ENCODE results near the gene IKZF3.
A peak's percentile ranks its signal among the peaks of the same experiment; 100 is the strongest.
"Not testable (repeated sequence)": the region's sequence is repeated elsewhere in the genome, so short reads cannot be mapped to it uniquely, and the experiment has no call there.

IKZF3 gene

DNA sequence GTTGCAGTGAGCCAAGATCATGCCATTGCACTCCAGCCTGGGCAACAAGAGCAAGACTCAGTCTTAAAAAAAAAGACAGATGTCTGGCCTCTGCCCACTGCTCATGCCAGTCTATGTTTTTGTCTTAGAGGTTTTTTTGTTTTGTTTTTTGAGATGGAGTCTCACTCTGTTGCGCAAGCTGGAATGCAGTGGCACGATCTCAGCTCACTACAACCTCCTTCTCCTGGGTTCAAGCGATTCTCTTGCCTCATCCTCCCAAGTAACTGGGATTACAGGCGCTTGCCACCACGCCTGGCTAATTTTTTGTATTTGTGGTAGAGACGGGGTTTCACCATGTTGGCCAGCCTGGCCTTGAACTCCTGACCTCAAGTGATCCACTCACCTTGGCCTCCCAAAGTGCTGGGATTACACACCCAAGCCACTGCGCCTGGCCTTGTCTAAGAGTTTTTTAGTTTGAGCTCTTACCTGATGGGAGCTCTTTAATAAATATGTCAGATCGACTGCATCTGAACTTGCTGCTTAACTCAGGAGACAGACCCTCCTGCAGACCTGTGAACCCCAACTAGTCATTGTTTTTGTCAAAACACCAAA lies 115.6 kb downstream of the IKZF3 start:
- H3K4me3 ChIP-seq, H3K27ac ChIP-seq: not testable (repeated sequence)

DNA sequence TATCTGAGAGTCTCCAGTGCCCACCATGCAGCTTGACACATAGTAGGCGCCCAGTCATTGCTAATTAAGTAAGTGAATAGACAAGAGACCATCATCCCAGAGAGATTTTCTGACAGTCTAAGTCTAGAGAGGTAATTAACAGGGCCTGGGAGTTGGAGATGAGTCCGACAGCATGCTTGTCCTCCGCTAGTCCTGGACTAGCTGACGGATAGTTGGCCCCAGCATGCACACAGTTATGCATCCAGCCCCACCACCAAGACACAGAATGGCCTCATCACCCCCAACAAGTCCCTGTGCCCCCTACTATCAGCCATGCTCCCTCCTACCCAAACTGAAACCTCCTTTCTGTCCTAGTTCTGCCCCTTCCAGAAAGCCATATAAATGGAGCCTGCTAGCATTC lies 116.4 kb downstream of the IKZF3 start:
- H3K4me3 ChIP-seq = no peak overlapping the region
- no peak overlapping the region for H3K27ac ChIP-seq

GRCh38 chr17:39746145-39746461 lies 118.0 kb downstream of the IKZF3 start:
- H3K4me3 ChIP-seq = no peak overlapping the region
- H3K27ac ChIP-seq = no peak overlapping the region

GRCh38 chr17:39745335-39746144 lies 118.6 kb downstream of the IKZF3 start:
- Histone ChIP-seq H3K4me3 (no peak overlapping the region), H3K27ac (no peak overlapping the region)

DNA sequence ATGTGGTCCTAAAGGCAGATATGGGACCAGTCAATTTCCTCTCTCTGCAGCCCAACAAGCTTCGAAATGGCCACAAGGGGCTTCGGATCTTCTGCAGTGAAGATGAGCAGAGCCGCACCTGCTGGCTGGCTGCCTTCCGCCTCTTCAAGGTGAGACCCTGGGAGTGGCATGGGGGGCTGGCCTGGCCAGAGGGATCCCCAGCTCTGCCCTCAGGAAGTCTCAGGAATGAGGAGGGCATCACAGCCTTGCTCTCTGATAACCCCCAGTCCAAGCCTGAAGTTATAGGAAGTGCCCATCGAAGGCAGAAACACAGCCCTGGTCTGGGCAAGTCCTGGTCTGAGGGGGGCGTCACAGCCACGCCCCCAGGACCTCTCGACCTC lies 119.3 kb downstream of the IKZF3 start:
- H3K4me3 ChIP-seq = no peak overlapping the region
- no peak overlapping the region for H3K27ac ChIP-seq

DNA sequence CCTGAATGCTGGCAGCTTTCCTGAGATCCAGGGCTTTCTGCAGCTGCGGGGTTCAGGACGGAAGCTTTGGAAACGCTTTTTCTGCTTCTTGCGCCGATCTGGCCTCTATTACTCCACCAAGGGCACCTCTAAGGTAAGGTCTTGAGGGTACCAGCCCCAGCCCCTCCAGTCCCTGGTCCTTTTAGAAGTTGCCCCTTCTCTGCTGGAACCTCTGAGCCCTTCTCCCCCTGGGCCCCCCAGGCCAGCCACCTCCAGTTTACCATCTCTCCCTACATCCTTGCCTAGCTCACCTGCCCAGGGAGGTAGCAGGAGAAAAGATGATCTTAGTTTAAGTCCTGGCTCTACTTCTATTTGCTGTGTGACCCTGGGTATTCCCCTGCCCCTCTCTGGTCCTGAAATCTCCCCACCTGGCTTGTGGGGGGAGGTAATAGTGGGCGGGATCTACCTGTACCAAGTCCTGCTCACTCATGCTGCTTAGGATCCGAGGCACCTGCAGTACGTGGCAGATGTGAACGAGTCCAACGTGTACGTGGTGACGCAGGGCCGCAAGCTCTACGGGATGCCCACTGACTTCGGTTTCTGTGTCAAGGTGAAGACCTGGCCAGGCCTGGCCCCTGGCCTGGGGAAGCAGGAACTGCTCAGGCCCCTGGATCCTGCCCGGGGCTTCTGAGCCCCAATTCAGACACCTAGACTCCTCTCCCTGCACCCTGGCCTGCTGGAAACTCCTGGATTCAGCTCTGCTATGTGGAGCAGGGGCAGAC lies 119.9 kb downstream of the IKZF3 start:
- Histone ChIP-seq H3K27ac (no peak overlapping the region), H3K4me3 (no peak overlapping the region)

- H3K4me3 ChIP-seq = no peak overlapping the region
- H3K27ac ChIP-seq = no peak overlapping the region
Observed at GRCh38 chr17:39742856-39743436, 121.2 kb downstream of the IKZF3 start.

- Histone ChIP-seq H3K4me3 (no peak overlapping the region), H3K27ac (no peak overlapping the region)
Observed at GRCh38 chr17:39742126-39742855, 121.8 kb downstream of the IKZF3 start.

GRCh38 chr17:39740357-39741111 lies 123.6 kb downstream of the IKZF3 start:
- Histone ChIP-seq H3K27ac (peak overlapping the region; percentile 64 to 94 (median 85)), H3K4me3 (peak overlapping the region; percentile 28 to 59 (median 35))

DNA sequence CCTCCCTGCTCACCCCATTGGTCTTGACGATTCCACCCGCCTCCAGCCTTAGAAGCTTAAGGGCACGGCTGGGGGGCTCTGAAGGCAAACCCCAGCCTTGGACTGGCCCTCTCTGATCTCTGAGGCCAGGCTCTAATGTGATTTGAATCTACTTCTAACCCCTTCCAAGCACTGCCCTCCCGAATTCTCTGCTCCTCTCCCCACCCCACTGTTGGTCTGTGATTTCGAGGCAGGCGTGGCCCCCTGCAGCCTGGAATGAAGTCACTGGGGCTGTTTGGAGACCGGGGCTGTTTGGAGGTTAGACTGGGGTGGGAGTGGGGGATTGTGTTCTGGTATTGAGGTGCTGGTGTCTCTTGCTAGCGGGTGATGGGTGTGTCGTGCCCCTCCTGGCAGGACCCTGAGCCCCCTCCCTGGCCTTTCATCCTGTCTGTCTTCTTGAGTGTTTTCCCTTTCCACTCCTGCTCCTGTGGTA lies 124.2 kb downstream of the IKZF3 start:
- Histone ChIP-seq H3K27ac (peak overlapping the region; percentile 67 to 94 (median 85)), H3K4me3 (peak overlapping the region; percentile 28 to 59 (median 35))

DNA sequence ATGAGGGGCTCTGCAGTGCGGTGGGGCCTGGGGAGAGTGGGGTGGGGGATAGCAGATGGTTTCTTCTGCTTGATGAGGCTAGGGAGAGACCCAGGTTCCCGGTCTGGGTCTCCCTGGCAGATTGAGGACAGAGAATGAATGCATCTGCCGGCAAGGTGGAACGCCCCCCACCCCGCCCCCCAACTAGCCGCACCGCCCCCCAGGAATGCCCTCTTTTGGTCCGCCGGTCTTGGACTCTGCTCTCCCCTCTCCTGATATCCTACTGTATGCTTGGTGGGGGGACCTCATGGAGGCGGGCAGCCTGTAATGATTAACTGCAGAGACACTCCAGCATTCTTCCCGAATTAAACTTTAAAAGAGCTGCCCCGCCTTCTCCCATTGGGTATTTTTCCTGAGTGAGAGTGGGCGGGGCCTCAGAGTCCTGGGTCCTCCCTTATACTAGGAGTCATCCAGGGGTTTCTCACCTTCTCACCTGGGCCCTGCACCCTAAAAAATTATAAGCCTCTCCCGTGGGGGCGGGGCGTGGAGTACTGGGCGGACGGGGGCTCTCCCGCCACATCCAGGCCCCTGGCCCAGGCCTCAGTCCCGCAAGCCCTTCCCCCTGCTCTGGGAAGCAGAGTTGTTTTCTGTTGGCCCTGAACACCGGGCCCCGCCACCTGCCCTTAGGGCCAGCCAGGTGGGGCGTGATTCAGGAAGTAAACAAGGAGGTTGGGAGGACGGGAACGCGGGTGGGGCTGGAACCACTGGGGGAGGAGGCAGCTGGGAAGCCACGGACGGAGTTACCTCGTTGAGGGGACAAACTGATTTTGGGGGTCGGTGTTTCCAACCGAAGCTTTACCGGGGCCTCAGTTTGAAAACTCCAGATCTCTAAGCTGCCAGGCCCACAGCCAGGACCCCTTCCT lies 124.9 kb downstream of the IKZF3 start:
- H3K27ac ChIP-seq = peak overlapping the region; percentile 67 to 94 (median 85)
- H3K4me3 ChIP-seq = peak overlapping the region; percentile 28 to 59 (median 35)

DNA sequence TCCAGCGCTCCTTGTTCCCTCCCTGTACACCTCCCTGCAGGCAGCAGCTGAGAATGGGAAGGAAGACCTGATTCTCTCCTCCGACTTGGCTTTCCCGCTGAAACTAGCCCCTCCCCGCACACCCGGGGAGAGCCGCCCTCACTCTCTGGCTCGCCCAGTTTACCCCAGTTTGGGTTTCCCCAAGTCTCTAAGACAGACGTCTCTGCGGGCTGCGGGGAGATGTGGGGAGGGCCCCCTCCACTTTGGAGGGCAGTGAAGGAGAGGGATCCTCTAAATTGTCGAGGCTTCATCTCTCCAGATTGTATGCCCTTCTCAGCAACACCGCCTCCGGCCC lies 125.6 kb downstream of the IKZF3 start:
- peak overlapping the region in 19 of 21 experiments; percentile 29 to 94 (median 84) for H3K27ac ChIP-seq
- H3K4me3 ChIP-seq = peak overlapping the region; percentile 28 to 59 (median 35)

GRCh38 chr17:39737760-39738567 lies 126.1 kb downstream of the IKZF3 start, which contains the start of gene GRB7:
TSS of gene GRB7 (plus strand) at chr17:39737938. CDS start at chr17:39742302, 4,364 bp downstream.
- Histone ChIP-seq H3K27ac (peak within 1 kb of the TSS in 20 of 21 experiments; percentile 29 to 94 (median 84)), H3K4me3 (peak within 1 kb of the TSS; percentile 28 to 59 (median 35))

GRCh38 chr17:39737206-39737759 lies 126.8 kb downstream of the IKZF3 start:
- peak overlapping the region in 7 of 21 experiments; percentile 9 to 92 (median 85) for H3K27ac ChIP-seq

DNA sequence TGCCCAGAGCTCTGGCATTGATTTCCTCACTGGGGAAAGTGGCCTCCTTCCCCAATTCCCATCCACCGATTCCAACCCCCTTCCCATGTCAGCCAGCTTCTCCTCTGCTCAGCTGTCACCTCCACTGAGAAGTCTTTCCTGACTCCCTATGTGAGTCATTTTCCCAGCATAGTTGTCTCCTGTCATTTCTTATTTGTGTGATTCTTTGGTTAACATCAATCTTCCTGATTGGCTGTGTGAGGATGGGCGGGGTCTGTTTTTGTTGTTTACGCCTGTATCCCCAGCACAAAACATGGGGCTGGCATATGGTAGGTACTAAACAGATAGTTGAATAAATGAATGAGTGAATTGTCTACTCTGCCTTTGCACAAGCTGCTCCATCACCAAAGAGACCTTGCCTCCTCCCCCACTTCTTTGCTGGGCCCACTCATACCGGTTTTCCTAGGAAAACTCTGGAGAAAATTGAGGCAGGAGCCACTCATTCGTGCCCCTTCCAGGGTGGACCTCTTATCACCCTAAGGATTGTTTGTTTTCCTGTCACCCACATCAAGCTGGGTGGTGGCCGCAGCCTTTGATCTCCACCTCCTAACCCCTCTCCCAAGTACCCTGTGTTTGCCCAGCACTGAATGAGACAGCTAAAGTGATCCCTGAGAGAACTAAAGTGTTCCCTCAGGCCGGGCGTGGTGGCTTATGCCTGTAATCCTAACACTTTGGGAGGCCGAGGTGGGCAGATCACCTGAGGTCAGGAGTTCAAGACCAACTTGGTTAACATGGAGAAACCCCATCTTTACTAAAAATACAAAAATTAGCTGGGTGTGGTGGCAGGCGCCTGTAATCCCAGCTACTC lies 127.6 kb downstream of the IKZF3 start:
- no peak overlapping the region for H3K4me3 ChIP-seq

More at GRCh38 chr17:39737206-39737759, 126.8 kb downstream of the IKZF3 start:
- H3K4me3 ChIP-seq = peak overlapping the region in 4 of 7 experiments; percentile 33 to 59 (median 44)

DNA sequence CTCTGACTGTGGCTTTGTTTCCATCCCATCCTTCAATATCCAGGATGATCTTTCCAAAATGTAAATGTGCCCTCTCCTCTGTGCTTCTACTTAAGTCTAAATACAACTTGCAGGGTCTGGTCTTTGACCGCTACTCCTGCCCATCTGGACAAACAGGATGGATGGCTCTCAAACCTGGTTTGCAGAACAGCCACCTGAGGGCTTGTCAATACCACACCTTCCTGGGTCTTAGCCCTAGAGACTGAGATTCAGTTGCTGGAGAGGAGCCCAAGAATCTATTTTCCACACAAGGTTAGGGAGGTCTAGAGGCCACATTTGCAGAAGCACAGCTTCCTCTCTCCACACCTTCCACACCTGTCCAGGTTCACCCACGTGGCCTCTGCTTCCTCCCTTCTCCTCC lies 128.2 kb downstream of the IKZF3 start:
- H3K4me3 ChIP-seq = no peak overlapping the region
- no peak overlapping the region for H3K27ac ChIP-seq

More for the DNA sequence above, 127.6 kb downstream of the IKZF3 start:
- H3K27ac ChIP-seq = peak overlapping the region in 1 of 21 experiments; percentile 78

Measured in skin epidermis (tissue), 12 donors.